ENCODE measurements around the gene HOPX. TPM values are rescaled to one million over a fixed set of nuclear protein-coding genes. Genes with fewer than 3 reads are reported as not detected.
"Not testable (repeated sequence)": the region's sequence is repeated elsewhere in the genome, so short reads cannot be mapped to it uniquely, and the experiment has no call there.

Gene HOPX
- total and polyA plus RNA-seq, 10 donors: 6.0 to 26.0 (median 8.0) TPM

GRCh38 chr4:56606385-56606784 is 74.7 kb downstream of the HOPX start:
- Histone ChIP-seq H3K4me1 (no peaks in the 10 kb centered on the region), H3K9me3 (no peaks in the 10 kb centered on the region), H3K27ac (no peak overlapping the region), H3K27me3 (replicated peaks in 1 of 7) (no peaks in the 10 kb centered on the region), H3K4me3 (no peak overlapping the region), H3K36me3 (no peaks in the 10 kb centered on the region)
- intact Hi-C loops (cut with DNase I; ENCODE audit: low total_unique reads): no loop called here
- 73 to 93% (median 81%) methylated on average over 3 of the region's 3 CpGs for WGBS, 5 donors
- DNase-seq: no peak
- no peak for TF ChIP-seq CTCF (IDR thresholded peaks at IDR 0.05 in 8 of 11, conservative IDR thresholded peaks at IDR 0.05 in 3 of 11)
- TF ChIP-seq POLR2AphosphoS5 (IDR thresholded peaks at IDR 0.05): no peak

DNA sequence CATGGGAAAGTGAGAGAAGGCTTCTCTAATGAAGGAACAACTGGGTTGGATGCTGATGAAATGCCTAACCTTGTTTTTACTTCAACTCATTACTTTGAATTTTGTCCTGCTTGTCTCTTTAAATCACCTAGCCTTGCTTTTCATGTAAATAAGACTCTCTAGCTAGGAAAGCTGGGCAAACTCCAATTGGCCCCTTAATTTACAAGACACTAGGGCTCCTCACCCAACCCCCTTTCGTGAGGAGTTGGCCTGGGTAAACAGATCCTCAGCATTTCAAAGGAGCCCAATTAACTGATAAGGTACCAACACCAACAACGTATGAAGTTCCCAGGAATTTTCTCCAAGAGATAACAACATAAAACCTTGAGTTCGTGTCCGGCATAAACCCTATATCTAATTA is 75.6 kb downstream of the HOPX start:
- H3K4me3 ChIP-seq; H3K27me3 ChIP-seq (replicated peaks in 1 of 7); H3K36me3 ChIP-seq; H3K9me3 ChIP-seq; intact Hi-C loops (cut with DNase I; ENCODE audit: low total_unique reads); DNase-seq; H3K27ac ChIP-seq; H3K4me1 ChIP-seq: not testable (repeated sequence)
- WGBS, 5 donors: 77 to 91% (median 83%) methylated on average over 4 of the region's 4 CpGs

DNA sequence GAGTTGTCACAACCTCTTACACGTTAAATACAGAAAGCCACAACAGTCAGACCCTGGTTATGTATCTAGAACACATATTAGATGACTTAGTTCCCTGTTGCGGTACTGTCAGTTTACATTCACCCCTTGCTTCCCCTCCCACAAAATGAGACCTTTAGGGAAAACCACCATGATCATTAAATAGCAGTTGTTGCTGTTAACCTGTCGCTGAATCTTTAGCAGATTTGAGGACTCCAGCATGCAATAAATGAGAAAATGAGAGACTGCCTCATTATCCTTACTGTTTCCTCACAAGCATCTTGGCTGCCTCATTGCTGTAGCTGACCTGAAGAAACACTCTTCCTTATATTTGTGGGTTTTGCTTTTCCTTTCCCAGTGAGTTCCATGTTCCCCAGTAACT is 77.8 kb downstream of the HOPX start:
- H3K9me3 ChIP-seq: peaks cover 0 to 10% (median 0%) of the 10 kb centered on the region in 8 donors
- H3K4me3 ChIP-seq: no peak overlapping the region
- TF ChIP-seq CTCF (IDR thresholded peaks at IDR 0.05 in 8 of 11, conservative IDR thresholded peaks at IDR 0.05 in 3 of 11): no peak
- no peak for TF ChIP-seq POLR2AphosphoS5 (IDR thresholded peaks at IDR 0.05)
- no peak for TF ChIP-seq POLR2A (IDR thresholded peaks at IDR 0.05)
- 75 to 85% (median 79%) methylated on average over 3 of the region's 3 CpGs for WGBS, 5 donors
- no peak for DNase-seq
- no peaks in the 10 kb centered on the region for H3K27me3 ChIP-seq (replicated peaks in 1 of 7)
- H3K36me3 ChIP-seq: no peaks in the 10 kb centered on the region
- no peaks in the 10 kb centered on the region for H3K4me1 ChIP-seq
- H3K27ac ChIP-seq: no peak overlapping the region
- intact Hi-C loops (cut with DNase I; ENCODE audit: low total_unique reads): no loop called here

Other genes with a start within 250 kb of the HOPX start
- 10 to 100 TPM in 3 of 7 donors, 1 to 10 TPM in 4; 5.7 to 10.6 (median 9.2) TPM for gene PPAT, start 245.7 kb downstream of the HOPX start, total RNA-seq
- 1 to 10 TPM; 2.7 to 5.2 (median 5.1) TPM for gene PPAT, start 245.7 kb downstream of the HOPX start, polyA plus RNA-seq
- 10 to 100 TPM; 23.0 to 48.2 (median 28.3) TPM for gene PAICS, start 245.0 kb downstream of the HOPX start, total RNA-seq
- gene PAICS, start 245.0 kb downstream of the HOPX start, polyA plus RNA-seq: 10 to 100 TPM; 18.4 to 36.8 (median 36.5) TPM
- 10 to 100 TPM; 65.3 to 97.7 (median 82.8) TPM for gene SRP72, start 213.7 kb downstream of the HOPX start, total RNA-seq
- 10 to 100 TPM; 30.1 to 37.9 (median 33.7) TPM for gene SRP72, start 213.7 kb downstream of the HOPX start, polyA plus RNA-seq
- gene ARL9, start 175.5 kb downstream of the HOPX start, total RNA-seq: under 1 TPM in 2 of 7 donors, not detected in 5; 0.25 to 0.30 TPM
- under 1 TPM; 0.02 to 0.27 (median 0.13) TPM for gene ARL9, start 175.5 kb downstream of the HOPX start, polyA plus RNA-seq
- gene SPINK2, start 140.4 kb upstream of the HOPX start, total RNA-seq: 1 to 10 TPM in 4 of 7 donors, under 1 TPM in 1, not detected in 2; 0.88 to 8.2 (median 1.1) TPM
- 1 to 10 TPM; 1.4 to 3.1 (median 2.3) TPM for gene SPINK2, start 140.4 kb upstream of the HOPX start, polyA plus RNA-seq
- 10 to 100 TPM; 34.2 to 45.4 (median 40.8) TPM for gene REST, start 226.6 kb upstream of the HOPX start, total RNA-seq
- gene REST, start 226.6 kb upstream of the HOPX start, polyA plus RNA-seq: 1 to 10 TPM; 3.6 to 6.0 (median 5.3) TPM

All from spleen (tissue), 11 donors.